ENCODE data around the gene STX16. TPM values are rescaled to one million over a fixed set of nuclear protein-coding genes. Genes with fewer than 3 reads are reported as not detected.

STX16 gene
- total RNA-seq, 1 donor from 2014 or later = 32.4 TPM

GRCh38 chr20:58708246-58708931 lies 57.3 kb downstream of the STX16 start:
- Histone ChIP-seq H3K4me3 (ENCODE audit: low read length in 3 of 3) (no peak overlapping the region), H3K36me3 (ENCODE audit: control insufficient read depth in 3 of 3, insufficient read depth in 3 of 3, low read length in 3 of 3) (peaks cover 17 to 31% (median 18%) of the 10 kb centered on the region in 3 donors), H3K27me3 (ENCODE audit: control insufficient read depth in 3 of 3, insufficient read depth in 3 of 3, low read length in 3 of 3) (no peaks in the 10 kb centered on the region), H3K9me3 (ENCODE audit: control insufficient read depth in 3 of 3, low read length in 3 of 3) (no peaks in the 10 kb centered on the region), H3K4me1 (ENCODE audit: control insufficient read depth in 3 of 3, insufficient read depth in 3 of 3, low read length in 3 of 3) (no peaks in the 10 kb centered on the region), H3K9ac (ENCODE audit: low read depth in 1 of 3, low read length in 3 of 3) (no peak overlapping the region), H3K27ac (ENCODE audit: low read depth, low read length) (no peak overlapping the region)

- H3K36me3 ChIP-seq (ENCODE audit: control insufficient read depth in 3 of 3, insufficient read depth in 3 of 3, low read length in 3 of 3) = peaks cover 10 to 23% (median 12%) of the 10 kb centered on the region in 3 donors
- no peaks in the 10 kb centered on the region for H3K27me3 ChIP-seq (ENCODE audit: control insufficient read depth in 3 of 3, insufficient read depth in 3 of 3, low read length in 3 of 3)
- no peaks in the 10 kb centered on the region for H3K9me3 ChIP-seq (ENCODE audit: control insufficient read depth in 3 of 3, low read length in 3 of 3)
- H3K4me3 ChIP-seq (ENCODE audit: low read length in 3 of 3) = no peak overlapping the region
- no peak overlapping the region for H3K27ac ChIP-seq (ENCODE audit: low read depth, low read length)
- H3K9ac ChIP-seq (ENCODE audit: low read depth in 1 of 3, low read length in 3 of 3) = no peak overlapping the region
- no peaks in the 10 kb centered on the region for H3K4me1 ChIP-seq (ENCODE audit: control insufficient read depth in 3 of 3, insufficient read depth in 3 of 3, low read length in 3 of 3)
Observed at GRCh38 chr20:58709013-58709702, 58.1 kb downstream of the STX16 start.

GRCh38 chr20:58709703-58710039 lies 58.6 kb downstream of the STX16 start:
- Histone ChIP-seq H3K4me3 (ENCODE audit: low read length in 3 of 3) (no peak overlapping the region), H3K36me3 (ENCODE audit: control insufficient read depth in 3 of 3, insufficient read depth in 3 of 3, low read length in 3 of 3) (peaks cover 10 to 22% (median 10%) of the 10 kb centered on the region in 3 donors), H3K9ac (ENCODE audit: low read depth in 1 of 3, low read length in 3 of 3) (no peak overlapping the region), H3K27me3 (ENCODE audit: control insufficient read depth in 3 of 3, insufficient read depth in 3 of 3, low read length in 3 of 3) (no peaks in the 10 kb centered on the region), H3K9me3 (ENCODE audit: control insufficient read depth in 3 of 3, low read length in 3 of 3) (no peaks in the 10 kb centered on the region), H3K27ac (ENCODE audit: low read depth, low read length) (no peak overlapping the region), H3K4me1 (ENCODE audit: control insufficient read depth in 3 of 3, insufficient read depth in 3 of 3, low read length in 3 of 3) (no peaks in the 10 kb centered on the region)

- H3K4me3 ChIP-seq (ENCODE audit: low read length in 3 of 3) = no peak overlapping the region
- no peak overlapping the region for H3K9ac ChIP-seq (ENCODE audit: low read depth in 1 of 3, low read length in 3 of 3)
- no peaks in the 10 kb centered on the region for H3K9me3 ChIP-seq (ENCODE audit: control insufficient read depth in 3 of 3, low read length in 3 of 3)
- H3K27ac ChIP-seq (ENCODE audit: low read depth, low read length) = no peak overlapping the region
- H3K4me1 ChIP-seq (ENCODE audit: control insufficient read depth in 3 of 3, insufficient read depth in 3 of 3, low read length in 3 of 3) = no peaks in the 10 kb centered on the region
- H3K27me3 ChIP-seq (ENCODE audit: control insufficient read depth in 3 of 3, insufficient read depth in 3 of 3, low read length in 3 of 3) = no peaks in the 10 kb centered on the region
- peaks cover 9 to 20% (median 10%) of the 10 kb centered on the region in 3 donors for H3K36me3 ChIP-seq (ENCODE audit: control insufficient read depth in 3 of 3, insufficient read depth in 3 of 3, low read length in 3 of 3)
Observed at GRCh38 chr20:58710481-58711265, 59.6 kb downstream of the STX16 start.

GRCh38 chr20:58711266-58712051 lies 60.4 kb downstream of the STX16 start:
- Histone ChIP-seq H3K4me1 (ENCODE audit: control insufficient read depth in 3 of 3, insufficient read depth in 3 of 3, low read length in 3 of 3) (no peaks in the 10 kb centered on the region), H3K9me3 (ENCODE audit: control insufficient read depth in 3 of 3, low read length in 3 of 3) (no peaks in the 10 kb centered on the region), H3K9ac (ENCODE audit: low read depth in 1 of 3, low read length in 3 of 3) (no peak overlapping the region), H3K36me3 (ENCODE audit: control insufficient read depth in 3 of 3, insufficient read depth in 3 of 3, low read length in 3 of 3) (peaks cover 7 to 20% (median 8%) of the 10 kb centered on the region in 3 donors), H3K4me3 (ENCODE audit: low read length in 3 of 3) (no peak overlapping the region), H3K27me3 (ENCODE audit: control insufficient read depth in 3 of 3, insufficient read depth in 3 of 3, low read length in 3 of 3) (no peaks in the 10 kb centered on the region), H3K27ac (ENCODE audit: low read depth, low read length) (no peak overlapping the region)

GRCh38 chr20:58712151-58712791 lies 61.2 kb downstream of the STX16 start:
- H3K4me1 ChIP-seq (ENCODE audit: control insufficient read depth in 3 of 3, insufficient read depth in 3 of 3, low read length in 3 of 3) = no peaks in the 10 kb centered on the region
- H3K27me3 ChIP-seq (ENCODE audit: control insufficient read depth in 3 of 3, insufficient read depth in 3 of 3, low read length in 3 of 3) = no peaks in the 10 kb centered on the region
- no peak overlapping the region for H3K27ac ChIP-seq (ENCODE audit: low read depth, low read length)
- no peaks in the 10 kb centered on the region for H3K9me3 ChIP-seq (ENCODE audit: control insufficient read depth in 3 of 3, low read length in 3 of 3)
- H3K36me3 ChIP-seq (ENCODE audit: control insufficient read depth in 3 of 3, insufficient read depth in 3 of 3, low read length in 3 of 3) = peaks cover 6 to 15% (median 7%) of the 10 kb centered on the region in 3 donors
- no peak overlapping the region for H3K4me3 ChIP-seq (ENCODE audit: low read length in 3 of 3)
- H3K9ac ChIP-seq (ENCODE audit: low read depth in 1 of 3, low read length in 3 of 3) = no peak overlapping the region

GRCh38 chr20:58712806-58713731 lies 62.0 kb downstream of the STX16 start:
- Histone ChIP-seq H3K9ac (ENCODE audit: low read depth in 1 of 3, low read length in 3 of 3) (no peak overlapping the region), H3K9me3 (ENCODE audit: control insufficient read depth in 3 of 3, low read length in 3 of 3) (no peaks in the 10 kb centered on the region), H3K27ac (ENCODE audit: low read depth, low read length) (no peak overlapping the region), H3K4me1 (ENCODE audit: control insufficient read depth in 3 of 3, insufficient read depth in 3 of 3, low read length in 3 of 3) (no peaks in the 10 kb centered on the region), H3K27me3 (ENCODE audit: control insufficient read depth in 3 of 3, insufficient read depth in 3 of 3, low read length in 3 of 3) (no peaks in the 10 kb centered on the region), H3K36me3 (ENCODE audit: control insufficient read depth in 3 of 3, insufficient read depth in 3 of 3, low read length in 3 of 3) (peaks cover 5 to 14% (median 7%) of the 10 kb centered on the region in 3 donors), H3K4me3 (ENCODE audit: low read length in 3 of 3) (no peak overlapping the region)

- H3K4me3 ChIP-seq (ENCODE audit: low read length in 3 of 3) = no peak overlapping the region
- H3K9me3 ChIP-seq (ENCODE audit: control insufficient read depth in 3 of 3, low read length in 3 of 3) = no peaks in the 10 kb centered on the region
- H3K4me1 ChIP-seq (ENCODE audit: control insufficient read depth in 3 of 3, insufficient read depth in 3 of 3, low read length in 3 of 3) = no peaks in the 10 kb centered on the region
- H3K36me3 ChIP-seq (ENCODE audit: control insufficient read depth in 3 of 3, insufficient read depth in 3 of 3, low read length in 3 of 3) = peaks cover 5 to 14% (median 6%) of the 10 kb centered on the region in 3 donors
- H3K27me3 ChIP-seq (ENCODE audit: control insufficient read depth in 3 of 3, insufficient read depth in 3 of 3, low read length in 3 of 3) = no peaks in the 10 kb centered on the region
- no peak overlapping the region for H3K9ac ChIP-seq (ENCODE audit: low read depth in 1 of 3, low read length in 3 of 3)
- no peak overlapping the region for H3K27ac ChIP-seq (ENCODE audit: low read depth, low read length)
Observed at GRCh38 chr20:58713801-58714339, 62.8 kb downstream of the STX16 start.

Measured in skeletal muscle tissue (tissue), 4 donors.